NCI-H69 (cell line): ENCODE results near the gene TAF11L3.
"Not testable (repeated sequence)": the region's sequence is repeated elsewhere in the genome, so short reads cannot be mapped to it uniquely, and the experiment has no call there.

Source experiments
- DNase-seq: peaks from one replicate; lab custom pipeline; 2025; lab: John Stamatoyannopoulos, UW

TAF11L3 gene

DNA sequence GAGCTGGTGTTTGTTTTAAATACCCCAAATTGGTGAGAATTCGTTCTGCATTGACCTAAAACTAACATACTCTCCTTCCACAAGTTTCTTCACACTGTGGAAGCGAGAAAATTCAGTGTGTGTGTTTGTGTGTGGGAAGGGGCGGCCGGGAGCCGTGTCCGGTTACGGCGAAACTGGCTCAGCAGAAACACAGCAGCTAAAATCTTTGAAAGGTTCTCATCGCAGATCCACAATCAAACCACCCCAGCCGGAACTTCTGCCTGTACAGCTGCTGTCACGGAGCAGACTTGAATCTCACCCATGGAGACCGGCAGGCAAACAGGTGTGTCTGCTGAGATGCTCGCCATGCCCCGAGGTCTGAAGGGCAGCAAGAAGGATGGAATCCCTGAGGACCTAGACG is at the start of gene TAF11L3:
Gene TAF11L3, plus strand, starts transcription at position 301 of the 400 bp plus-strand sequence.
- not testable (repeated sequence) for DNase-seq

DNA sequence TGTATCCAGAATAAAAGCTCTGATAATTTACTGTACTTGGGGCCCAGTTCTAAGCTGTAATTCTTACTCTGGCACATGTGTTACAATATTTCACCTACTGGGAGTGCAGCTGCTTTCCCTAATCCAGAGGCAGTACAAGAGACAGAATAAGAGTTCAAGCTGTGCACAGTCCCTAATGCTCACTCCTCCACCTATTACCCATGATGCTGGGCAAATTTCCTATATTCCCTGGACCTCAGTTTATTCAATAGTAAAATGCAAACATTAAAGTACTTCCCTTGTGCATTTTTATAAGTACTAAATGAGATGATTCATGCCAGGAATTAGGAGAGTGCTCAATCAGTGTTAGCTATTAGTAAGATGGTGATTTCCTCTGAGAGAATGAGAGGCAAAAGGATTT is 48.1 kb upstream of the TAF11L3 start:
- no peak for DNase-seq

DNA sequence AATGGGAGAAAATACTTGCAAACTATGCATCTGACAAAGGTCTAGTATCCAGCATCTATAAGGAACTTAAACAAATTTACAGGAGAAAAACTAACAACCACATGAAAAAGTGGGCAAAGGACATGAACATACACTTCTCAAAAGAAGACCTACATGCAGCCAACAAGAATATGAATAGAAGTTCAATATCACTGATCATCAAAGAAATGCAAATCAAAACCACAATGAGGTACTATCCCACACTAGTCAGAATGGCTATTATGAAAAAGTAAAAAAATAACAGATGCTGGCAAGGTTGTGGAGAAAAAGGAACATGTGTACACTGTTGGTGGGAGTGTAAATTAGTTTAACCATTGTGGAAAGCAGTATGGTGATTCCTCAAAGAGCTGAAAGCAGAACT is 43.1 kb upstream of the TAF11L3 start:
- DNase-seq: not testable (repeated sequence)

DNA sequence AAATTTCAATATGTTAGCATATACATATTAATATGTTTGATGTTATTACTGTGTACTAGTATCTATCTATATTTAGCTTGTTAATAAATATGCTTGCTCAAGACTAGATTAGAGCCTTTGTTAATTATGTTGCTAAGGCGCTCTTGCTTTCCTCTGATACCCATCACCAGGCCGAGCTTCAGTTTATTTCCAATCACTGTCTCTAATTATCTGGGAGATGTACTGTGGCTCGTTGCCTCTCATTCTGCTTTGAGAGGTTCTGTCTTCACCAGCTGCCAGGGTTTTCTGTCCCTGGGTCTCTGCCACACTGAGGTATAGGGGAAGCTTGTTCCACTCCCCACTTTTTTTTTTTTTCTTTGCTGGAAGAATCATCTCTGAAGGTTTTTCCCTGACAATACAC is 41.1 kb upstream of the TAF11L3 start:
- no peak for DNase-seq

DNA sequence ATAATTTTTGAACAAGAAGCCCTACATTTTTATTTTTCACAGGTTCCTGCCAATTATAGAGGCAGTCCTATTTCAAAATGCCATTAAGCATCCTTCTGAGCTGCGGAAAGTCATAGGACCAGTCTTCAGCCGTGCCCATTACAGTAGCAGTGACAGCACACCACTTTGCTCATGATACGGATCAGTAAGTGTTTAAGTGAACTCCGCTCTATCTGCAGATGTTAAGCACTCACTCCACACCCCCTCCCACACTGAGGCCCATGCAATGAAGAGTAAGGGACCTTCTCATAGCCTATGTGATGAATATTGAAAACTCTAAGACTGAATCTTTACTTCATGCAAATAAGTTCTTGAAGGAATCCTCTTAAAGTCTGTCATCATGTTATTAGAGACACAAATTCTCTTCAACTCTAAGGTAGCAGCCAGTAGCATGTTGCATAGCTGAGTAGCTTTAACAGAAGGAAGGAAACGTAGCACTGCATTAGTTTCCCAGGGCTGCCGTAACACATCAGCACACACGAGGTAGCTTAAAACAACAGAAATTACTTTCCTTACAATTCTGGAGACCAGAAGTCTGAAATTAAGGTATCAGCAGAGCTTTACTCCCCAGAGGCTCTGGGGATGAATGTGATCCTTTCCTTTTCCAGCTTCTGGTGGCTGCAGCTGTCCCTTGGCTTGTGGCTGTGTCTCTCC is 40.4 kb upstream of the TAF11L3 start:
- DNase-seq: no peak

DNA sequence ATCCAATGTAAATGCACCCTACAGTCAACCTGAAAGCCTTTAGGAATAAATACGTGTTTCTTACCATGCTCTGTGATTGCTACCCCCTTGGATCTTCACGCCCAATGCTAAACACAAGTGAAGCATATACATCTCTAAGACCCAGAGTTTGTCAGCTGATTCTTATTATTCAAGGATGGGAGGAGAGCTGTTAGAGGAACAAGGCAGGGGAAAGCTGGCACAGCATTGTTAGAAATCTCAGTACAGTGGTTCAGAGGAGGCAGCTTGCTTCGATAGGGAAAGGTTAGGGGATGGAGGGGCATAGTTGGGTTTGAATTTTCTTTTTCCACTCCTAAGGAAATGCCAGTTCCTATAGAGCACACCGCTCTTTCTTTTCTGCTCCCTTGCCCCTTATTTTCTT is 36.8 kb upstream of the TAF11L3 start:
- no peak for DNase-seq

DNA sequence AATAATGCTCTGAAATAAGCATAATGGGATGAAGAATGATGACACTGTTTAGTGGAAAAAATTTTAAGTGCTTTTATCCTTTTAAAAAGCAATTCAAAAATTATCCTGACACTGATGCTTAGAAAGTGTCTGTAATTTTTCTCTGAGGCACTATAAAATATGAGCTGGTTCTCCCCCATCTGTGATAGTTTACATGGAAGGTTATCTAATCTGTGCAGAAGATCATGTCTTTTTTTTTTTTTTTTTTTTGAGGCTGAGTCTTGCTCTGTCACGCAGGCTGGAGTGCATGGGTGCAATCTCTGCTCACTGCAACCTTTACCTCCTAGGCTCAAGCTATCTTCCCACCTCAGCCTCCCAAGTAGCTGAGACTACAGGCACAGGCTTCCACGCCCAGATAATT is 35.4 kb upstream of the TAF11L3 start:
- DNase-seq: no peak

DNA sequence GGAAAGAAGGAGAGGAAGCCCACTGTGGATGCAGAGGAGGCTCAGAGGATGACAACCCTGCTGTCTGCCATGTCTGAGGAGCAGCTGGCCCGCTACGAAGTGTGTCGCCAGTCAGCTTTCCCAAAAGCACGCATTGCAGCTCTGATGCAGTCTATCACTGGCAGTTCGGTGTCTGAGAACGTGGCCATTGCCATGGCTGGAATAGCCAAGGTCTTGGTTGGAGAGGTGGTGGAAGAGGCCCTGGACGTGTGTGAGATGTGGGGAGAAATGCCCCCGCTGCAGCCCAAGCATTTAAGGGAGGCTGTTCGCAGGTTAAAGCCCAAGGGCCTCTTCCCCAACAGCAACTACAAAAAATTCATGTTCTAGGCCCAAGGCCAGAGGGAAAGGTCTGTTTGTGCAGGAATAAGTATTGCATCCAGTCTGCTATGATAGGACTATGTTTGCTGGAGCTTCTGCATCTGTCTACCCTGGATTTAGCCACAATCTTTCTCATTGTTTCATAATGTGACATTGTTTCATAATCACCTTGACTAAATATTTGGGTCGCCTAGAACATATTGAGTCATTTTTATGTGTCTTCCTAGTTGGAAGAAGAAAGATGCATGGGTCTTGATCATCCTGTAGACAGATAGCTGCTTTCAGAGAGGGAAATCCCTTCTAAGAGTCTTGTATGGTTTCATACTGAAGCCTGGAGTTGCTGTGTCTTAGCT is 31.5 kb upstream of the TAF11L3 start:
- DNase-seq: not testable (repeated sequence)

DNA sequence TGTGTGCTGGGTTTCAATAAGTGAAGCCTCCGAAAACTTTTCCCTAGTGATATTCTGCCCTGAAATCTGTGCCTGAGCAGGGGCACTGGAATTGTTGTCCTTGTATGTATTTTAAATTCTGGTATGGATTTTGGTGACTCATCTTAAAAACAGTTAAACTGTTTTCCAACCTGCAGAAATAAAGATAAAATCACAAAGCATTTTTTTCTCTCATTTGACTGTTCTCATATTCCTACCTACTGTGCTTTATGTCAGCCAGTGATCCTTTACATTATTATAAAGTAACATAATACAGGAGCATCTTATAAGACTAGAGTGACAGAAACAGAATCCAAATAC is 31.0 kb upstream of the TAF11L3 start:
- DNase-seq: no peak

DNA sequence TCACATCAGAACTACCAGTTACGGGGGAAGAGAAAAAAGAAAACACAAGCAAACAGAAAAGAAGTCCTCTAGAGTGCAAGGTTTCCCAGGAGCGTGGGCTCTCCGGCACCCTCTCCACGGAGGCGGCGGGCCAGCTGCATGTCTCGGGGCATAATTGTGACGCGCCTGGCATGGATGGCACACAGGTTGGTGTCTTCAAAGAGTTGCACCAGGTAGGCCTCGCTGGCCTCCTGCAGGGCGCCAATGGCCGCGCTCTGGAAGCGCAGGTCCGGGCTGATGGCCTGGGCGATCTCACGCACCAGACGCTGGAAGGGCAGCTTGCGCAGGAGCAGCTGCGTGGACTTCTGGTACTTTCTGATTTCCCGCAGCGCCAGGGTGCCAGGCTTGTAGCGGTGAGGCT is 26.9 kb upstream of the TAF11L3 start:
- DNase-seq: not testable (repeated sequence)

DNA sequence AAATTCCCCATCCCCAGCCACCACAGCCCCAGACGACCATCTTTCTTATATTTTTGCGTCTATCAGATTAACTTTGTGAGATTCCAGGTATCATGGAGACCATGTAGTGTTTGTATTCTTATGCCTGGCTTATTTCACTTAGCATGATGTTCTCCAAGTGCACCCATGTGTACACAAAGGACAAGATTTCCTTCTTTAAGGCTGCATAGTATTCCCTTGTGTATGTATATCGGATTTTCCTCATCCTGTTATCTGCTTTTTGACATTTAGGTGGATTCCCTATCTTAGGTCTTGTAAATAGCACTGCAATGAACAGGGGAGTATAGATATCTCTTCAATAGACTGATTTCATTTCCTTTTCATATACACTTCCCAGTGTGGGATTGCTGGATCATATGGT is 25.4 kb upstream of the TAF11L3 start:
- no peak for DNase-seq

DNA sequence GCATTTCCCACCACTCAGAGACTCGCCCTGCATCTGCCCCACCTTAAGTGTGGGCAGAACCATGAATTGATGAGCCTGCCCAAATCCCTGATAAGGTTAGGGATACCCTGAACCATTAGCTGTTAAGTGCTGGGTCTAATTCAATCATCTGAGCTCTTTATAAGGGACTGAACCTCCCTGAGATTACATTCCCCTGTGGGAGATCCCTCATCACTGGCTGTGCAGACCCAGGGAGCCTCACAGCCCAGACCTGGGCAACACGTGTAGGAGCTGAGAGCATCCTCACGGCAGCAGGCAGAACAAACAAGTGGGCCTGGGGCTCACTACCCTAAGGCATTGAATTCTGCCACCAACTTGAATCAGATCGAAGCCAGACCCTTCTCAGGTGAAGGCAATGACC is 20.7 kb upstream of the TAF11L3 start:
- no peak for DNase-seq

DNA sequence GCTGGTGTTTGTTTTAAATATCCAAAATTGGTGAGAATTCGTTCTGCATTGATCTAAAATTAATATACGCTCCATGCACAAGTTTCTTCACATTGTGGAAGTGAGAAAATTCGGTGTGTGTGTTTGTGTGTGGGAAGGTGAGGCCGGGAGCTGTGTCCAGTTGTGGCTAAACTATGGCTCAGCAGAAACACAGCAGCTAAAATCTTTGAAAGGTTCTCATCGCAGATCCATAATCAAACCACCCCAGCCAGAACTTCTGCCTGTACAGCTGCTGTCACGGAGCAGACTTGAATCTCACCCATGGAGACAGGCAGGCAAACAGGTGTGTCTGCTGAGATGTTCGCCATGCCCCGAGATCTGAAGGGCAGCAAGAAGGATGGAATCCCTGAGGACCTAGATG is 20.2 kb upstream of the TAF11L3 start, which contains the start of gene TAF11L2:
Gene TAF11L2, plus strand, starts transcription at position 301 of the 400 bp plus-strand sequence.
- not testable (repeated sequence) for DNase-seq

DNA sequence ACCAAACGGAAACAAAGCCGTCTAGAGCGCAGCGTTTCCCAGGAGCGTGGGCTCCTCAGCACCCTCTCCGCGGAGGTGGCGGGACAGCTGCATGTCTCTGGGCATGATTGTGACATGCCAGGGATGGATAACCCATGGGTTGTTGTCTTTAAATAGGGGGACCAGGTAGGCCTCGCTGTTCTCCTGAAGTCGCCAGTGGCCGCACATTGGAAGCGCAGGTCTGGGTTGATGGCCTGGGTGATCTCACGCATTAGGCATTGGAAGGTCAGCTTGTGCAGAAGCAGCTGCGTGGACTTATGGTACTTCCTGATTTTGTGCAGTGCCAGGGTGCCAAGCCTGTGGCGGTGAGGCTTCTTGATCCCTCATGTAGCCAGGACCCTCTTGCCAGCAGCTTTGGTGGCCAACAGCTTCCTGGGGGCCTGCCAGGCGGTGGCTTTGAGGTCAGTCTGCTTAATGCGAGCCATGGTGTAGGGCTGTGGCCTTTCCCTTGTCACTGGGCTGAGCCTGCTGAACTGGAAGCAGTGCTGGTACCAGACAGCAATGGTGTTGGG is 6.3 kb upstream of the TAF11L3 start:
- DNase-seq: no peak

DNA sequence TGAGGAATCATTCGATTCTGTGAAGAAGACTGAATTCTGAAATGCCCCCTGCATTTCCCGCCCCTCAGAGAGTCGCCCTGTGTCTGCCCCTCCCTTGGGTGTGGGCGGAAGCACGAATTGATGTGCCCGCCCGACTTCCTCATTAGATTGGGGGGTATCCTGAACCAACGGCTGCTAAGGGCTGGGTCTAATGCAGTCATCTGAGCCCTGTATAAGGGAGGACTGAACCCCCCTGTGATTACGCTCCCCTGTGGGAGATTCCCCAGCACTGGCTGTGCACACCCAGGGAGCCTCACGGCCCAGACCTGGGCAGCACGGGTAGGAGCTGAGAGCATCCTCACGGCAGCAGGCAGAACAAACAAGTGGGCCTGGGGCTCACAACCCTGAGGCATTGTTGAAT is 641 bp upstream of the TAF11L3 start:
- DNase-seq: not testable (repeated sequence)

DNA sequence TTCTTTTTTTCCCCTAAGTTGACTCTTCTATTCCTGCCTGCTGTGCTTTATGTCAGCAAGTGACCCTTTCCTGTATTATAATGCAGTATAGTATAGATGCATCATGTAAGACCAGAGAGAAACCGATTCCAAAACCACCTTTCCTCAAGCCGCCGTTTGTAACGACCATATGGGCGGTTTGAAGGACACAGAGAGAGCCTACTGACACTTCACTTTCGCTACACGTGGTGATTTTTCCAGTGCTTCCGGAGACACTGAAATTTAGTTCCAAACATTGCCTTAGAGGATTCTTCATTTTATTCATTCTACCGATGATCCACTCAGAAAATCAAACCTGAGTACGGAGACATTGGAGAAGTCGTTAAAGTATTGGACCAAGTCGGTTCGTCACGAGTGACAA is 1.3 kb downstream of the TAF11L3 start:
- DNase-seq: not testable (repeated sequence)

DNA sequence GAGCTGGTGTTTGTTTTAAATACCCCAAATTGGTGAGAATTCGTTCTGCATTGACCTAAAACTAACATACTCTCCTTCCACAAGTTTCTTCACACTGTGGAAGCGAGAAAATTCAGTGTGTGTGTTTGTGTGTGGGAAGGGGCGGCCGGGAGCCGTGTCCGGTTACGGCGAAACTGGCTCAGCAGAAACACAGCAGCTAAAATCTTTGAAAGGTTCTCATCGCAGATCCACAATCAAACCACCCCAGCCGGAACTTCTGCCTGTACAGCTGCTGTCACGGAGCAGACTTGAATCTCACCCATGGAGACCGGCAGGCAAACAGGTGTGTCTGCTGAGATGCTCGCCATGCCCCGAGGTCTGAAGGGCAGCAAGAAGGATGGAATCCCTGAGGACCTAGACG is 3.3 kb downstream of the TAF11L3 start, which contains the start of gene TAF11L4:
Gene TAF11L4, plus strand, starts transcription at position 301 of the 400 bp plus-strand sequence.
- DNase-seq: not testable (repeated sequence)

DNA sequence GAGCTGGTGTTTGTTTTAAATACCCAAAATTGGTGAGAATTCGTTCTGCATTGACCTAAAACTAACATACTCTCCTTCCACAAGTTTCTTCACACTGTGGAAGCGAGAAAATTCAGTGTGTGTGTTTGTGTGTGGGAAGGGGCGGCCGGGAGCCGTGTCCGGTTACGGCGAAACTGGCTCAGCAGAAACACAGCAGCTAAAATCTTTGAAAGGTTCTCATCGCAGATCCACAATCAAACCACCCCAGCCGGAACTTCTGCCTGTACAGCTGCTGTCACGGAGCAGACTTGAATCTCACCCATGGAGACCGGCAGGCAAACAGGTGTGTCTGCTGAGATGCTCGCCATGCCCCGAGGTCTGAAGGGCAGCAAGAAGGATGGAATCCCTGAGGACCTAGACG is 6.8 kb downstream of the TAF11L3 start, which contains the start of gene TAF11L5:
Gene TAF11L5, plus strand, starts transcription at position 301 of the 400 bp plus-strand sequence.
- DNase-seq: not testable (repeated sequence)

DNA sequence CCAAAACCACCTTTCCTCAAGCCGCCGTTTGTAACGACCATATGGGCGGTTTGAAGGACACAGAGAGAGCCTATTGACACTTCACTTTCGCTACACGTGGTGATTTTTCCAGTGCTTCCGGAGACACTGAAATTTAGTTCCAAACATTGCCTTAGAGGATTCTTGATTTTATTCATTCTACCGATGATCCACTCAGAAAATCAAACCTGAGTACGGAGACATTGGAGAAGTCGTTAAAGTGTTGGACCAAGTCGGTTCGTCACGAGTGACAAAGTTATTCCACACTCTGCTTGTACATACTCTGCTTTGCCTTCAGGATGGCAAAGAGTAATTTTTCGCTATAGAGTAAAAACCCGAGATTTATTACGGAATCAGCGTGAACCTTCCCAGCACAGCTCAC is 8.3 kb downstream of the TAF11L3 start:
- DNase-seq: not testable (repeated sequence)

DNA sequence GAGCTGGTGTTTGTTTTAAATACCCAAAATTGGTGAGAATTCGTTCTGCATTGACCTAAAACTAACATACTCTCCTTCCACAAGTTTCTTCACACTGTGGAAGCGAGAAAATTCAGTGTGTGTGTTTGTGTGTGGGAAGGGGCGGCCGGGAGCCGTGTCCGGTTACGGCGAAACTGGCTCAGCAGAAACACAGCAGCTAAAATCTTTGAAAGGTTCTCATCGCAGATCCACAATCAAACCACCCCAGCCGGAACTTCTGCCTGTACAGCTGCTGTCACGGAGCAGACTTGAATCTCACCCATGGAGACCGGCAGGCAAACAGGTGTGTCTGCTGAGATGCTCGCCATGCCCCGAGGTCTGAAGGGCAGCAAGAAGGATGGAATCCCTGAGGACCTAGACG is 10.2 kb downstream of the TAF11L3 start, which contains the start of gene TAF11L6:
Gene TAF11L6, plus strand, starts transcription at position 301 of the 400 bp plus-strand sequence.
- not testable (repeated sequence) for DNase-seq
